WTC11 (cell line): ENCODE data around the gene WFS1.

Experiments used
- CREB1 ChIP-seq: sonication (generic); formaldehyde crosslinking; IDR thresholded peaks from 2 replicates; pipeline ENCODE4 v1.8.0; 2023; ENCODE audit warnings: mild to moderate bottlenecking, missing genetic modification reagents
- GABPB1 ChIP-seq: sonication (generic); formaldehyde crosslinking; IDR thresholded peaks from 2 replicates; pipeline ENCODE4 v1.8.1; 2023; ENCODE audit warnings: mild to moderate bottlenecking, missing genetic modification reagents
- RORB ChIP-seq: fragments of 250-450 bp; sonication (Bioruptor Pico); IDR thresholded peaks from 2 replicates; pipeline ENCODE4 v1.9.0; 2021; ENCODE audit warnings: mild to moderate bottlenecking
- TEAD4 ChIP-seq: sonication (generic); formaldehyde crosslinking; IDR thresholded peaks from 2 replicates; pipeline ENCODE4 v1.8.0; 2022; ENCODE audit warnings: mild to moderate bottlenecking, missing genetic modification reagents
- TP53 ChIP-seq: sonication (generic); formaldehyde crosslinking; IDR thresholded peaks from 2 replicates; pipeline ENCODE4 v1.8.1; 2023; ENCODE audit warnings: mild to moderate bottlenecking, missing genetic modification reagents
- ZBTB21 ChIP-seq: sonication (generic); formaldehyde crosslinking; IDR thresholded peaks from 2 replicates; pipeline ENCODE4 v1.8.1; 2023; ENCODE audit warnings: mild to moderate bottlenecking, missing genetic modification reagents, borderline replicate concordance
- TF ChIP-seq, protein P1 (sequence below): fragments of 200-600 bp; IDR thresholded peaks from 2 replicates; pipeline ENCODE4 v1.8.0; 2022; ENCODE audit warnings: antibody characterized with exemption
- TF ChIP-seq, protein P2 (sequence below): sonication (generic); formaldehyde crosslinking; conservative IDR thresholded peaks from 2 replicates; pipeline ENCODE4 v1.8.1; 2022; ENCODE audit warnings: mild to moderate bottlenecking, missing genetic modification reagents
- TF ChIP-seq, protein P3 (sequence below): sonication (generic); formaldehyde crosslinking; IDR thresholded peaks from 2 replicates; pipeline ENCODE4 v1.8.1; 2023; ENCODE audit warnings: mild to moderate bottlenecking, moderate library complexity, missing genetic modification reagents
- TF ChIP-seq, protein P4 (sequence below): sonication (generic); formaldehyde crosslinking; IDR thresholded peaks from 2 replicates; pipeline ENCODE4 v1.8.0; 2023; ENCODE audit warnings: mild to moderate bottlenecking, missing genetic modification reagents
- TF ChIP-seq, protein P5 (sequence below): sonication (generic); formaldehyde crosslinking; IDR thresholded peaks from 2 replicates; pipeline ENCODE4 v1.8.1; 2023; ENCODE audit warnings: mild to moderate bottlenecking, missing genetic modification reagents
- TF ChIP-seq, protein P6 (sequence below): sonication (generic); formaldehyde crosslinking; IDR thresholded peaks from 2 replicates; pipeline ENCODE4 v1.8.1; 2023; ENCODE audit warnings: mild to moderate bottlenecking, missing genetic modification reagents, moderate library complexity

DNA sequence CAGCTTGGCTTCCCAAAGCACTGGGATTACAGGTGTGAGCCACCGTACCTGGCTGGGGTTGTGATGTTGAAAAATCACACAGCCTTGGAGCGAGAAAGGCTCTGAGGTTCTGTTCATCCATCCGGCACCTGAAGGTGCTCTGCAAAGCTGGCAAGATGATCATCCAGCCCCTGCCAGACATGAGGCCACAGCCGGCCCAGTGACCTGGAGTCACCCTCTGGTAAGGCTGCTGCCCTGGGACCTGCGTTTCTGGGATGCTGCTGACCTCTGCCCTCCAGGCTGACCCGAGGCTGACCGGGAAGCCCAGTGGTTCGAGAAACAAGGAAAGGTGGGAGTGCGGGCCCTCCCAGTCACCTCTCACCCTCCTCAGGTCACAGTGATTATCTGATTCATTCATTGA lies 13.5 kb upstream of the WFS1 start:
- TF ChIP-seq, protein P1, sequence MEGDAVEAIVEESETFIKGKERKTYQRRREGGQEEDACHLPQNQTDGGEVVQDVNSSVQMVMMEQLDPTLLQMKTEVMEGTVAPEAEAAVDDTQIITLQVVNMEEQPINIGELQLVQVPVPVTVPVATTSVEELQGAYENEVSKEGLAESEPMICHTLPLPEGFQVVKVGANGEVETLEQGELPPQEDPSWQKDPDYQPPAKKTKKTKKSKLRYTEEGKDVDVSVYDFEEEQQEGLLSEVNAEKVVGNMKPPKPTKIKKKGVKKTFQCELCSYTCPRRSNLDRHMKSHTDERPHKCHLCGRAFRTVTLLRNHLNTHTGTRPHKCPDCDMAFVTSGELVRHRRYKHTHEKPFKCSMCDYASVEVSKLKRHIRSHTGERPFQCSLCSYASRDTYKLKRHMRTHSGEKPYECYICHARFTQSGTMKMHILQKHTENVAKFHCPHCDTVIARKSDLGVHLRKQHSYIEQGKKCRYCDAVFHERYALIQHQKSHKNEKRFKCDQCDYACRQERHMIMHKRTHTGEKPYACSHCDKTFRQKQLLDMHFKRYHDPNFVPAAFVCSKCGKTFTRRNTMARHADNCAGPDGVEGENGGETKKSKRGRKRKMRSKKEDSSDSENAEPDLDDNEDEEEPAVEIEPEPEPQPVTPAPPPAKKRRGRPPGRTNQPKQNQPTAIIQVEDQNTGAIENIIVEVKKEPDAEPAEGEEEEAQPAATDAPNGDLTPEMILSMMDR: no peak
- no peak for TF ChIP-seq TP53 (CRISPR knock-in tag)
- TF ChIP-seq GABPB1: no peak
- TF ChIP-seq, protein P2, sequence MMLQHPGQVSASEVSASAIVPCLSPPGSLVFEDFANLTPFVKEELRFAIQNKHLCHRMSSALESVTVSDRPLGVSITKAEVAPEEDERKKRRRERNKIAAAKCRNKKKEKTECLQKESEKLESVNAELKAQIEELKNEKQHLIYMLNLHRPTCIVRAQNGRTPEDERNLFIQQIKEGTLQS (CRISPR knock-in tag): no peak
- TF ChIP-seq, protein P3, sequence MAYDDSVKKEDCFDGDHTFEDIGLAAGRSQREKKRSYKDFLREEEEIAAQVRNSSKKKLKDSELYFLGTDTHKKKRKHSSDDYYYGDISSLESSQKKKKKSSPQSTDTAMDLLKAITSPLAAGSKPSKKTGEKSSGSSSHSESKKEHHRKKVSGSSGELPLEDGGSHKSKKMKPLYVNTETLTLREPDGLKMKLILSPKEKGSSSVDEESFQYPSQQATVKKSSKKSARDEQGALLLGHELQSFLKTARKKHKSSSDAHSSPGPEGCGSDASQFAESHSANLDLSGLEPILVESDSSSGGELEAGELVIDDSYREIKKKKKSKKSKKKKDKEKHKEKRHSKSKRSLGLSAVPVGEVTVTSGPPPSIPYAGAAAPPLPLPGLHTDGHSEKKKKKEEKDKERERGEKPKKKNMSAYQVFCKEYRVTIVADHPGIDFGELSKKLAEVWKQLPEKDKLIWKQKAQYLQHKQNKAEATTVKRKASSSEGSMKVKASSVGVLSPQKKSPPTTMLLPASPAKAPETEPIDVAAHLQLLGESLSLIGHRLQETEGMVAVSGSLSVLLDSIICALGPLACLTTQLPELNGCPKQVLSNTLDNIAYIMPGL (CRISPR knock-in tag): no peak
- TF ChIP-seq, protein P4, sequence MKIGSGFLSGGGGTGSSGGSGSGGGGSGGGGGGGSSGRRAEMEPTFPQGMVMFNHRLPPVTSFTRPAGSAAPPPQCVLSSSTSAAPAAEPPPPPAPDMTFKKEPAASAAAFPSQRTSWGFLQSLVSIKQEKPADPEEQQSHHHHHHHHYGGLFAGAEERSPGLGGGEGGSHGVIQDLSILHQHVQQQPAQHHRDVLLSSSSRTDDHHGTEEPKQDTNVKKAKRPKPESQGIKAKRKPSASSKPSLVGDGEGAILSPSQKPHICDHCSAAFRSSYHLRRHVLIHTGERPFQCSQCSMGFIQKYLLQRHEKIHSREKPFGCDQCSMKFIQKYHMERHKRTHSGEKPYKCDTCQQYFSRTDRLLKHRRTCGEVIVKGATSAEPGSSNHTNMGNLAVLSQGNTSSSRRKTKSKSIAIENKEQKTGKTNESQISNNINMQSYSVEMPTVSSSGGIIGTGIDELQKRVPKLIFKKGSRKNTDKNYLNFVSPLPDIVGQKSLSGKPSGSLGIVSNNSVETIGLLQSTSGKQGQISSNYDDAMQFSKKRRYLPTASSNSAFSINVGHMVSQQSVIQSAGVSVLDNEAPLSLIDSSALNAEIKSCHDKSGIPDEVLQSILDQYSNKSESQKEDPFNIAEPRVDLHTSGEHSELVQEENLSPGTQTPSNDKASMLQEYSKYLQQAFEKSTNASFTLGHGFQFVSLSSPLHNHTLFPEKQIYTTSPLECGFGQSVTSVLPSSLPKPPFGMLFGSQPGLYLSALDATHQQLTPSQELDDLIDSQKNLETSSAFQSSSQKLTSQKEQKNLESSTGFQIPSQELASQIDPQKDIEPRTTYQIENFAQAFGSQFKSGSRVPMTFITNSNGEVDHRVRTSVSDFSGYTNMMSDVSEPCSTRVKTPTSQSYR (CRISPR knock-in tag): no peak
- TF ChIP-seq, protein P5, sequence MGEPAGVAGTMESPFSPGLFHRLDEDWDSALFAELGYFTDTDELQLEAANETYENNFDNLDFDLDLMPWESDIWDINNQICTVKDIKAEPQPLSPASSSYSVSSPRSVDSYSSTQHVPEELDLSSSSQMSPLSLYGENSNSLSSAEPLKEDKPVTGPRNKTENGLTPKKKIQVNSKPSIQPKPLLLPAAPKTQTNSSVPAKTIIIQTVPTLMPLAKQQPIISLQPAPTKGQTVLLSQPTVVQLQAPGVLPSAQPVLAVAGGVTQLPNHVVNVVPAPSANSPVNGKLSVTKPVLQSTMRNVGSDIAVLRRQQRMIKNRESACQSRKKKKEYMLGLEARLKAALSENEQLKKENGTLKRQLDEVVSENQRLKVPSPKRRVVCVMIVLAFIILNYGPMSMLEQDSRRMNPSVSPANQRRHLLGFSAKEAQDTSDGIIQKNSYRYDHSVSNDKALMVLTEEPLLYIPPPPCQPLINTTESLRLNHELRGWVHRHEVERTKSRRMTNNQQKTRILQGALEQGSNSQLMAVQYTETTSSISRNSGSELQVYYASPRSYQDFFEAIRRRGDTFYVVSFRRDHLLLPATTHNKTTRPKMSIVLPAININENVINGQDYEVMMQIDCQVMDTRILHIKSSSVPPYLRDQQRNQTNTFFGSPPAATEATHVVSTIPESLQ (CRISPR knock-in tag): no peak
- no peak for TF ChIP-seq ZBTB21 (CRISPR knock-in tag)
- TF ChIP-seq CREB1: no peak
- no peak for TF ChIP-seq TEAD4 (CRISPR knock-in tag)
- TF ChIP-seq, protein P6, sequence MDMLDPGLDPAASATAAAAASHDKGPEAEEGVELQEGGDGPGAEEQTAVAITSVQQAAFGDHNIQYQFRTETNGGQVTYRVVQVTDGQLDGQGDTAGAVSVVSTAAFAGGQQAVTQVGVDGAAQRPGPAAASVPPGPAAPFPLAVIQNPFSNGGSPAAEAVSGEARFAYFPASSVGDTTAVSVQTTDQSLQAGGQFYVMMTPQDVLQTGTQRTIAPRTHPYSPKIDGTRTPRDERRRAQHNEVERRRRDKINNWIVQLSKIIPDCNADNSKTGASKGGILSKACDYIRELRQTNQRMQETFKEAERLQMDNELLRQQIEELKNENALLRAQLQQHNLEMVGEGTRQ (CRISPR knock-in tag): no peak
- TF ChIP-seq RORB: no peak
